Right lobe of liver (tissue), 6 donors: Measurements from ENCODE around the gene INSYN2B. TPM values are rescaled to one million over a fixed set of nuclear protein-coding genes. Genes with fewer than 3 reads are reported as not detected.

Experiments used
- ATAC-seq, 4 donors: fragments of 200-7000 bp; cut with Tn5 transposase; one replicate each; pipeline ENCODE4 v1.9.1; 2020; ENCODE audit warnings: mild to moderate bottlenecking in 4 of 4, moderate library complexity in 4 of 4
- DNase-seq, 3 donors: peaks; one replicate each; pipeline ENCODE4 v3.0.0-alpha.2; 2020
- H3K27ac ChIP-seq, 3 donors: fragments of 200-600 bp; one replicate each; pipeline ENCODE4 v1.8.0; 2022
- H3K27me3 ChIP-seq, 2 donors: fragments of 200-600 bp; one replicate each; pipeline ENCODE4 v1.8.0; 2022
- H3K36me3 ChIP-seq, 4 donors: fragments of 200-600 bp; sonication (generic) in 1 of 4; one replicate each; pipeline versions ENCODE4 v1.5.1 to v1.8.0; 2017 to 2022; ENCODE audit warnings: control low read depth in 1 of 4
- H3K4me1 ChIP-seq, 4 donors: fragments of 200-600 bp; sonication (generic) in 1 of 4; one replicate each; pipeline versions ENCODE4 v1.5.1 to v1.8.0; 2017 to 2022; ENCODE audit warnings: control low read depth in 1 of 4
- H3K4me3 ChIP-seq, 3 donors: fragments of 200-600 bp; one replicate each; pipeline ENCODE4 v1.8.0; 2022
- H3K9me3 ChIP-seq, 4 donors: fragments of 200-600 bp; sonication (generic) in 1 of 4; one replicate each; pipeline versions ENCODE4 v1.5.1 to v1.8.0; 2017 to 2022; ENCODE audit warnings: control low read depth in 1 of 4
- CTCF ChIP-seq, 4 donors: fragments of 200-600 bp in 3 of 4; fragments of 450-650 bp in 1 of 4; IDR thresholded peaks; one replicate each; pipeline versions ENCODE4 v1.5.1 to v1.8.0; 2016 to 2022; ENCODE audit warnings: antibody characterized with exemption in 4 of 4, mild to moderate bottlenecking in 2 of 4
- POLR2A ChIP-seq: fragments of 450-650 bp; IDR thresholded peaks from one replicate; pipeline ENCODE4 v1.6.1; 2017; ENCODE audit warnings: antibody characterized with exemption, mild to moderate bottlenecking
- WGBS: methylation state at CpG from one replicate; pipeline ENCODE4 v1.1.6; 2018; ENCODE audit warnings: low coverage, low lambda C conversion rate; ENCODE audit not compliant: insufficient coverage; ENCODE audit errors: missing lambda C conversion rate; 5-methylcytosine and 5-hydroxymethylcytosine counted together
- intact Hi-C, 2 donors: fragments of 100-400 bp; cut with DNase I; formaldehyde crosslinking; loops; one replicate each; pipeline versions ENCODE4 v1.11.2 to v1.14.1; 2022
- total RNA-seq, 6 experiments: library from RNA; depleted of rRNA in 2 of 6; stranded (reverse); fragments of >200 nt in 2 of 6; fragmentation: NEBNext Ultra II Directional in 3 of 6; extraction: Animal tissue kit (Norgen Biotek cat#: 25700) in 3 of 6; gene quantifications; one replicate each; pipeline versions ENCODE4 v1.1.0 to v1.2.4, GENCODE V29; 2016 to 2023
- donor health status: DM: no; HTN: yes; CAD: no.
- donor health status: DM: no; HTN: no; CAD: no.
- donor health status: DM: no; HTN: no; CAD: no.
- donor health status: DM: no; HTN: yes; CAD: no.
- donor health status: DM: no; HTN: yes; CAD: no.

The INSYN2B gene
- total RNA-seq, 6 experiments from 2014 or later, result 0.09 to 0.13 TPM; not detected in 4

DNA sequence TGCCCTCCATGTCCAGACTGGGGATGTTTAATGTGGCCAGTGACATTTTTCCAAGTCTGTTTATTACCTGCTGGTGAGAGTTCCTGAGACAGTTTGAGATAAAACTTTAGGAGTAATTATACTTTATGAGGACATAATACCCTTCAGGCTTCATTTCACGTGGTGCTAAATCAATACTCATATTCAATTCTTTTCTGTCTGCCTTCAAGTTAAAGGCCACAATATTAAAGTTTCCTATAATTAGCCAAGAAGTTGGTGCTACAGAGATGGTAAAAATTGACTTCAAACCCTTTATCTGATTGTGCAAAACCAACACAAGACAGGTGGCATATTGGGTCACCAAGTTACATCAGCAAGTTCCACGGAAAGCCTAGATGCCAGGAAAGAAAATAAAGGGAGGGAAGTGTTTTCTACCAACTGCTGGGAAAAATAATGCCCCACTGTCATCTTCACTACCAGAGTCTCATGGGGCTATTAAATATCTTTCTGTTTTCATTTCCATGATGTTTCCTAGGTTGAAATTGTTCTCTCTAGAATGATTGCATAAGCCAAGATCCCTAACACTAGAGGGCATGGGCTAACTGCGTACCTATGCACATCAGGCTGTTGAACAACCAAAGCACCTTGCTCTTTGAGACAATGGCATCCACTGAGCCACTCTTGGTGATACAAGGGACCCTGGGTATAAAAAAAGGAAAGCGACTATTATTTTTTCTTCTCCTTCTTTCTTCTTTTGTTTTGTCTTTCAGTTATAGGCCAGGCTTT, 68.7 kb downstream of the INSYN2B start:
- no peaks in the 10 kb centered on the region for H3K36me3 ChIP-seq
- no peaks in the 10 kb centered on the region for H3K27me3 ChIP-seq
- H3K4me1 ChIP-seq, result no peaks in the 10 kb centered on the region
- H3K9me3 ChIP-seq, result no peaks in the 10 kb centered on the region
- intact Hi-C loops, result no loop called here
- TF ChIP-seq CTCF (IDR thresholded peaks at IDR 0.05) (no peak), POLR2A (no peak)
- WGBS, result 47% methylated on average over 4 of the region's 4 CpGs
- no peak overlapping the region for H3K4me3 ChIP-seq
- DNase-seq, result no peak
- H3K27ac ChIP-seq, result no peak overlapping the region
- ATAC-seq, result no peak

DNA sequence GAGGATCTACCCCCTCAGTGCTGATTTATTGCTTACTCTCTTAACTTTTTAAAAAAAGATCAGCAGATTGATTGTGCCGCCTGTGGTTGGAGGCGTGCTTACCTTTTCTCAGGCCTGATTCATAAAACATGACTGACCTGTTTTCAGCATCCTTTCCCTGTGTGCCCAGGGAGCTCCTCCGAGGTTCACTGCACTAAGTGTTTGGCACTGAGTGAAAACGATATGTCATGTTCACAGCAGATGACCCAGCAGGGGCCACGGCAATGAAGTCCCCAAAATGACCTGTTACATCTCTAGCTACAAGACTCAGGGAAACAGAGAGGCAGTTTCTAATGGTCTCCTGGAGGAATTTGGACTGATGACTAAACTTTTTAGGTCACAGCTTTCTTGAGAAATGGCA, 69.9 kb downstream of the INSYN2B start:
- intact Hi-C loops, result no loop called here
- DNase-seq (no peak), ATAC-seq (no peak)
- no peak for TF ChIP-seq POLR2A
- no peak overlapping the region for H3K4me3 ChIP-seq
- no peaks in the 10 kb centered on the region for H3K4me1 ChIP-seq
- H3K36me3 ChIP-seq, result no peaks in the 10 kb centered on the region
- no peaks in the 10 kb centered on the region for H3K27me3 ChIP-seq
- 54% methylated on average over 5 of the region's 5 CpGs for WGBS
- no peak overlapping the region for H3K27ac ChIP-seq
- no peaks in the 10 kb centered on the region for H3K9me3 ChIP-seq

DNA sequence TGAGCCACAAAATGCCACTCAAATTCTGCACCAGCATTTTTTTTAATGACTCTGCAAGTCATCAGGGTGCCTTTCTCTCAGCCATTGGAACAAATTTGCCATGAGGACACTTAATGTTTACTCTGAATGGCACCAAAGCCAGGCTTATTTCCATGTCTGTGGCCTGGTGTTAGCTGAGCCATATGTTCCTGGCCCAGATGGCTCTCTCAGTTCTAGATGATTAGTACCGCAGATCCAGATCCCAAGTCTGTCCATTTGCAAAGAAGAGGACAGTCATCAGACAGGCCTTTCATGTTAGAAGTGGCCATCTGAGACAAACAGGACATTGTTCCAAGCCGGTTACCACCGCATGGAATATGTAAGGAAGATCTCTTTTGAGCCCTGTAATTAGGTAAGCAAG, 70.3 kb downstream of the INSYN2B start:
- no peaks in the 10 kb centered on the region for H3K36me3 ChIP-seq
- intact Hi-C loops, result no loop called here
- H3K4me3 ChIP-seq, result no peak overlapping the region
- H3K9me3 ChIP-seq, result no peaks in the 10 kb centered on the region
- DNase-seq, result no peak
- WGBS, result 53% methylated on average over 2 of the region's 3 CpGs
- TF ChIP-seq POLR2A, result no peak
- TF ChIP-seq CTCF (IDR thresholded peaks at IDR 0.05), result no peak
- no peak for ATAC-seq
- no peak overlapping the region for H3K27ac ChIP-seq
- no peaks in the 10 kb centered on the region for H3K4me1 ChIP-seq
- H3K27me3 ChIP-seq, result no peaks in the 10 kb centered on the region

DNA sequence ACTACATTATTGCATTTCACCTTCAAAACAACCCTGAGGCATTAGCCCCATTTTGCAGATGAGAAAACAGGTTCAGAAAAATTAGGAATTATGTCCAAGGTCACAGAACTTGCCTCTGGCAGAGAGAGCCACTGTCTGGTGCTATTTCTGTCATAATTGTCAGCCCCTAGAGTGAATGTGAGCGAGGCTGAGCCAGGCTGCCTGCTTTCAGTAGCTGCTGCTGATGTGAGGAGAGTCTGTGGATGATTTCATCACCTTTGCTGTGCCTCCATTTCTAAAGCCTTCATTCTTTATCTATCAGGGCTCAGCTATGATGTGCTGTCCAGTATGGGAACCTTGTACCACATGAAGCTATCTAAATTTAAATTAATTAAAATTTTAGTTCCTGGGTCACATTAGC, 71.4 kb downstream of the INSYN2B start:
- DNase-seq, result no peak
- no peak overlapping the region for H3K27ac ChIP-seq

More for the DNA sequence above, 71.4 kb downstream of the INSYN2B start:
- TF ChIP-seq POLR2A, result no peak
- TF ChIP-seq CTCF (IDR thresholded peaks at IDR 0.05), result no peak
- H3K36me3 ChIP-seq, result no peaks in the 10 kb centered on the region
- no peak for ATAC-seq
- intact Hi-C loops, result no loop called here
- H3K27me3 ChIP-seq, result no peaks in the 10 kb centered on the region
- H3K4me3 ChIP-seq, result no peak overlapping the region
- 0% methylated on average over 1 of the region's 1 CpG for WGBS
- H3K9me3 ChIP-seq, result no peaks in the 10 kb centered on the region
- H3K4me1 ChIP-seq, result no peaks in the 10 kb centered on the region
